Body of pancreas (tissue), 4 donors: ENCODE results near the gene PDZRN3.

Experiments used
- POLR2A ChIP-seq, 3 donors: fragments of 450-650 bp; IDR thresholded peaks; one replicate each; pipeline ENCODE4 v1.6.1; 2016; ENCODE audit warnings: antibody characterized with exemption in 3 of 3, mild to moderate bottlenecking in 2 of 3
- TF ChIP-seq, protein P1 (sequence below), 7 experiments: fragments of 450-650 bp in 4 of 7; fragments of 200-600 bp in 3 of 7; sonication (generic) in 3 of 7; IDR thresholded peaks; one replicate each; pipeline ENCODE4 v1.5.1; 2016 to 2019; ENCODE audit warnings: antibody characterized with exemption in 7 of 7

DNA sequence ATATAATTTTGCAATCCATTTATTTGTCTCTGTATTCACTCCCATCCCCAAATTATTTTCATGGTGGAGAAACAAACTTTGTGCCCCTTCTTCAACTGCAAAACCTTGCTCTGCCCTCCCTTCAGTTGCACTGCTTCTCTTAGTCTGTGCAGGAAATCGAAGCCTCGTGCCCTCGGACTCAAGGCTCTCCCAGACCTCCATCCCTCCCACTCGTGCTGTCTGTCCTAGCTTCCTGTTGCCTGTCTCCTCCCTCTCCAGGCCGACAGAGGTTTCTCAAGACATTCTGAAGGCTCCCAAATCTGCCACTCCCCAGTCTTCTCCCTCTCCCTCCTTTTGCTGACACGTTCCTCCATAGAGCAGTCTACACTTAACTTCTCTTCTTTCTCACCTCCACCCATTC is 177.6 kb downstream of the PDZRN3 start:
- TF ChIP-seq, protein P1, sequence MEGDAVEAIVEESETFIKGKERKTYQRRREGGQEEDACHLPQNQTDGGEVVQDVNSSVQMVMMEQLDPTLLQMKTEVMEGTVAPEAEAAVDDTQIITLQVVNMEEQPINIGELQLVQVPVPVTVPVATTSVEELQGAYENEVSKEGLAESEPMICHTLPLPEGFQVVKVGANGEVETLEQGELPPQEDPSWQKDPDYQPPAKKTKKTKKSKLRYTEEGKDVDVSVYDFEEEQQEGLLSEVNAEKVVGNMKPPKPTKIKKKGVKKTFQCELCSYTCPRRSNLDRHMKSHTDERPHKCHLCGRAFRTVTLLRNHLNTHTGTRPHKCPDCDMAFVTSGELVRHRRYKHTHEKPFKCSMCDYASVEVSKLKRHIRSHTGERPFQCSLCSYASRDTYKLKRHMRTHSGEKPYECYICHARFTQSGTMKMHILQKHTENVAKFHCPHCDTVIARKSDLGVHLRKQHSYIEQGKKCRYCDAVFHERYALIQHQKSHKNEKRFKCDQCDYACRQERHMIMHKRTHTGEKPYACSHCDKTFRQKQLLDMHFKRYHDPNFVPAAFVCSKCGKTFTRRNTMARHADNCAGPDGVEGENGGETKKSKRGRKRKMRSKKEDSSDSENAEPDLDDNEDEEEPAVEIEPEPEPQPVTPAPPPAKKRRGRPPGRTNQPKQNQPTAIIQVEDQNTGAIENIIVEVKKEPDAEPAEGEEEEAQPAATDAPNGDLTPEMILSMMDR (IDR thresholded peaks at IDR 0.05) = no peak
- no peak for TF ChIP-seq POLR2A (IDR thresholded peaks at IDR 0.05)
